Right lobe of liver (tissue), 4 donors: ENCODE data around the gene MNAT1.

Source experiments
- CTCF ChIP-seq, 4 donors: fragments of 200-600 bp in 3 of 4; fragments of 450-650 bp in 1 of 4; IDR thresholded peaks; one replicate each; pipeline versions ENCODE4 v1.5.1 to v1.8.0; 2016 to 2022; ENCODE audit warnings: antibody characterized with exemption in 4 of 4, mild to moderate bottlenecking in 2 of 4
- POLR2A ChIP-seq: fragments of 450-650 bp; IDR thresholded peaks from one replicate; pipeline ENCODE4 v1.6.1; 2017; ENCODE audit warnings: antibody characterized with exemption, mild to moderate bottlenecking
- donor health status: DM: no; HTN: no; CAD: no.
- donor health status: DM: no; HTN: no; CAD: no.
- donor health status: DM: no; HTN: yes; CAD: no.

- TF ChIP-seq CTCF (IDR thresholded peaks at IDR 0.05) = no peak
- TF ChIP-seq POLR2A = no peak
Observed at GRCh38 chr14:60732840-60733483, 1.6 kb upstream of the MNAT1 start.
